RKO (cell line): ENCODE results near the gene PTGES2.
"Not testable (repeated sequence)": the region's sequence is repeated elsewhere in the genome, so short reads cannot be mapped to it uniquely, and the experiment has no call there.

Experiments used
- DNase-seq: peaks from one replicate; pipeline ENCODE4 v3.0.0-alpha.2; 2016; ENCODE audit warnings: low spot score

PTGES2 gene

DNA sequence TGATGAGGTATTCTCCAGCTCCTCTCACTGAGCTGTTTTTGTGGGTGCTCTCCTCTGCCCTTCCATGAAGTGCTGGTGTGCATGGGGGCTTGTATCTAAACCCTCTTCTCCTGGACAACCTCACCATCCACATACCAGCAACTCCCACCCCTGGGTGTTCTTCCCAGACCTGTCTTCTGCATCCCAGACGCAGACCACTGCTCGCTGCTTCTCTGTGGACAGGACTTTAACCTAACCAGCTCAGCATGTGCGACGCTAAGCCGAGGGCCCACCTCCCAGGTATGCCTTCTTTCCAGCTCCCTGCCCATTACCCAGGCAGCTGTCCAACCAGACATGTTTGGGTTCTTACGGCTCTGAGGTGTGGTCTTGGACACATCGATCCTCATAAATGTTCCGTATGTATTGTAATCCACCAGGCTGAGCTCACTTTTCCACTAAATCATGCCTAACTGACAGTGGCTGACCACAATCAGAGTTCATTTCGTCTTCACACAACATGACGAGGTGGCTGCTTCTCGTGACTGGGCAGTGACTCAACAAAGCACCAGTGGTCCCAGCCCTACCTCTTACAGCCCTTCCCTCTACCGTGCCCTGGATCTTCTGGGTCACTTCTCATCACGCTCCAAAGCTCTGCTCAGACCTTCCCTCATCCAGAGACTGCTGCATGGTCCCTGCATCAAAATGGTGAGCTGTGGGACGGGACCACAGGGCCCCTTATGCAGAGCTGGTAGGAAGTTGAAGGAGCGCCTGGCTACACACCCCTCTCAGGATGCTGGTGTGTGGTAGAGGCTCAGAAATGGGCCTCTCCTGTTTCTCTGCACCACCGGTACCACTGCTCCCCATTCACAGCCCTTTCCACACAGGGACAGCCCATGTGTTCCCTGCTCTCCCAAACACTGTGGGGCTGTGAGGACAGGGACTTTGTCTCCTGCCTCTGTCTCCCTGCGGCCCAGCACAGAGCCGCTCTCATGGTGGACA is 9.6 kb upstream of the PTGES2 start:
- DNase-seq = peak; percentile 74

DNA sequence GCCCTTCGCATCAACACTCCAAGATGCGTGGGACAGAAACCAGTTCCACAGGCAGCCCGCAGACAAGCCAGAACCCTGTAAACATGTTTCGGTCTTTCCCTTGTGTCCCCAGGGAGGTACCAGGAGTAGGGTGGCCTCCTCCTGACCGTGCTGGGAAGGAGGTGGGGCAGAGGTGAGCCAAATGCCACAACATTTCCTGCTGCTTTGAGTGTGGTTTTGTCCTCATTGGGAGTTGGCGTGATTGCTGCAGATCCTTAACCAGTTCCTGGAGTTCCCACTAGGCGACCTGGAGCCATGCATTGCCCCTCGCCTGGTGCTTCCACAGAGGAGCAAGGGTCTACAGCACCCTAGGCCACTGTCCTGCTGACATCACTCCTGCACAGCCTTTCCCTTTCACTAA is 8.0 kb upstream of the PTGES2 start:
- not testable (repeated sequence) for DNase-seq

DNA sequence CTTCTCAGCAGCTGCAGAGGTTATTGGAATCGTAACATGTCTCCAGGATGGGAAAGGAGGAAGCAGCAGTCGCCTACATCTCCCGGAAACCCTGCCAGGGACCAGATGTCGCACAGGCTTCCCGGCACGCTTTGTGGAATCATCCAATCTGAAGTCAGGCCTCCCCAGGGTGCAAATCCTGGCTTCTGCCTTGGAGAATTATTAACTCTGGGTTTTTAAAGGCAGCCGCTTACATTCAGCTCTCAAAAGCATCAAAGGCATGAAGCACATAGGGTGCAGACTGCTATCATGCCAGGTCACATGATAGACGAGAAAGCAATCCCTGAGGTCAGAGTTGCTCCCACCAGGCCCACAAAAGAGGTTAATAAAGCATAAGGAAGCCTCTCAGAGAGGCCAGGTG is 4.6 kb upstream of the PTGES2 start:
- DNase-seq = not testable (repeated sequence)

DNA sequence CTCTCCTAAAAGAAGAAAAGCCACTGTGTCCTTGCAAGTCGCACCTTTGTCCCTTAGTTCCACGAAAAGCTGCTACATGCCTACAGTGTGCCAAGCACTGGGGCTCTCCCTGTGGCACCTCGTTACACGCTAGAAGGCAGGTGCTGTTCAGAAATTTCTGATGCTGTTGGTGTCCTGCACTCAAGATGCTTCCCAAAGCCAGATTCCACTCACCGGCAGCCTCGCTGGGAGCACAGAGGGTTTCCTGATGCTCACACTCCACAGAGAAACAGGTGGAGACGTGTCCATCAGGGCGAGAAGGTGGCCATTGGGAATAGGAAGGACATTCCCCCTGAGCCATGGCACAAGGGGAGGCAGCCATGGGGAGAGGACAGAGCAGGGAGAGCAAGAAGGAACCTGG is 3.8 kb upstream of the PTGES2 start:
- not testable (repeated sequence) for DNase-seq

DNA sequence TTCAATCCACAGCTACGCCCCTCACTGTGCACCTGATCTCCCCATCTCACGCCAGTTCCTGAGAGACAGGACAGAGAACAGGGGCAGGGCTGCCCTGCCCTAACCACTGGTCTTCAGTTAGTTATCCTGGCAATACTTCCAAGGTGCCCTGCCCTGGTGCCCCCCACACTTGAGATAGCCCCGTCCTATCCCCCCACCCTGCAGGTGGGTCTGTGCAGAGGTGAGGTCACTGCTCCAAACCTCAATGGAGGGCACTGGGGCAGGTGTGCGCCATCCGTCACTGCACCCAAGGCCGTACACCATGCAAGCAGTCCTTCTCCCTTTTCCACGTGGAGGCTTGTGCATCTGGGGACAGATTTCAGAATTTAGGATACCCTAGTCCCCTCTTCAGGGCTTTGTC is 3.1 kb upstream of the PTGES2 start:
- not testable (repeated sequence) for DNase-seq

- DNase-seq = not testable (repeated sequence)
Measured at GRCh38 chr9:128129976-128130590, 2.6 kb upstream of the PTGES2 start.

- peak; percentile 68 for DNase-seq
Measured at GRCh38 chr9:128128836-128129590, 1.5 kb upstream of the PTGES2 start.

- DNase-seq = peak; percentile 97
Measured at GRCh38 chr9:128127990-128128835, 684 bp upstream of the PTGES2 start.

DNA sequence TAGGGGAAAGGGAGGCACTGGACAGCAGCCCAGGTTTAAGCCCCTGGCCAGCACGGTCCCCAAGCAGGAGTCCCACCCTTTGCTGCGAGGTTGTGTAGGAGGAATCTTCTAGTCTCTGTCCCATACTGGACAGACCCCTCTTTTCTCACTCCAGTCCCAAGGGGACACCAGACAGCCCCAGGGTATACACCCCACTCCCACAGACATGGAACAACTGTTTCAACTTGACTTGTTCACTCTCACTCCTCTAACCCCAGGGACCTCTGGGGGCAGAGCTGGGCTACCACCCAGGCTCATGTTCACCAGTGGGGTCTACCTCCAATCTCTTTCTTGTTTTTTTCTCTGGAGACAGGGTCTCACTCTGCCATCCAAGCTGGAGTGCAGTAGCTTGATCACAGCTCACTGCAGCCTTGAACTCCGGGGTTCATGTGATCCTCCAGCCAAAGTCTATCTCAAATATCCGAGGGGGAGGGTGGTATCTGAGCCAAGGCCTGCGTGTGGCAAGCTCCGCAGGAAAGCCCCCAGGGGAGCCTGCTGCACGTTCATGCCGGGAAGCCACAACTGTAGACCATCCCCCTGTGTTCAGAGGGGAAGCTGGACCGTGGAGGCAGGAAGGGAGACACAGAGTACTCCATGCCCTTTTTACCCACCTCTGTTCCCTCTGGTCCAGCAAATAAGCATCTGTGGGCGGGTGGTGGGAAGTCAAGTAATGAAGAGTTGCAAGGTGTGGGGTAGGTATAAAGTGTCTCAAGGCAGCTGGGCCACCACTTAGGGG is 1.8 kb downstream of the PTGES2 start:
- DNase-seq = no peak

- peak; percentile 73 for DNase-seq
Measured at GRCh38 chr9:128124873-128125579, 2.5 kb downstream of the PTGES2 start.

DNA sequence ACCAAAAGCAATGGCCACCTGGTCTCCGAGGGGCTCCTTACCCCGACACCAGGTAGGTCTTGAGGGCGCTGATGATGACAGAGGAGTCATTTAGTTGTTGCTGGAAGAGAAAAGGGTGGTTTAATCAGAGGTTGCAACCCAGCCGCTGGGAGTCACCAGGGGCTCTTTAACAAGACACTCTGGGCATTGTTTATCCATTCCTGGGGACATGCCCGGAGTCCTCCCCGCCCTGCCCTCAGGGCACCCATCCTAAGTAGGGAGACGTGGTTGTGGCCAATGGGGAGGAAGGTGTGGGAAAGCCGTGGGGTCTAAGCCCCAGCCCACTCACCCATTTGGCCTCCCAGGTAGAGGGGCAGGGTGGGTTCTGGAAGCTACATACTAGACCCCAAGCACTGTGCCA is 3.1 kb downstream of the PTGES2 start:
- no peak for DNase-seq

DNA sequence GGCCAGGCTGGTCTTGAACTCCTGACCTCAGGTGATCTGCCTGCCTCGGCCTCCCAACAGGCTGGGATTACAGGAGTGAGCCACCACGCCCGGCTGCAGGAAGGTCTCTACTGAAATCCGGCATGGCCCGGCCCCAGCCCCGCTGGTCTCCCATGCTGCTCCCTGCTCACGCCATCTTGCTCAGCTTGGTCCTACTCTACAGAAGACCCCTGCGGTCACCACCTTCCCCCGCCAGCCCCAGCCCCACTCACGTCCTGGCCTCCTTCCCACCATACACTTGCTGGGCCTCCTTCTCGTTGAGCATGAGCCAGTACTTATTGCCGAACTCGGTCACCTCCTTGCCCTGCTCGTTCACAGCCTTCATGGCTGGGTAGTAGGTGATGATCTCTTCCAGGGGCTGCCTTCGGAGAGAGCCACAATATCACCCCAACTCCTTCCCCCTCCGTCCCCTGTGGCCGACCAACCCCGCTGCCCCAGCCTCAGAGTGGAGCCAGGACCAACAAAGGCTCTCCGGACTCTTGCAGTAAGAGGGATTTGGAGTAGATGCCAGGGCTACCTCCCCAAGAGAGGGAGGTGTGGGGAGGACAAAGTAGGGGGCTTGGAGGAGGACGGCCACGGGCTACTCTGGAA is 4.0 kb downstream of the PTGES2 start:
- no peak for DNase-seq

DNA sequence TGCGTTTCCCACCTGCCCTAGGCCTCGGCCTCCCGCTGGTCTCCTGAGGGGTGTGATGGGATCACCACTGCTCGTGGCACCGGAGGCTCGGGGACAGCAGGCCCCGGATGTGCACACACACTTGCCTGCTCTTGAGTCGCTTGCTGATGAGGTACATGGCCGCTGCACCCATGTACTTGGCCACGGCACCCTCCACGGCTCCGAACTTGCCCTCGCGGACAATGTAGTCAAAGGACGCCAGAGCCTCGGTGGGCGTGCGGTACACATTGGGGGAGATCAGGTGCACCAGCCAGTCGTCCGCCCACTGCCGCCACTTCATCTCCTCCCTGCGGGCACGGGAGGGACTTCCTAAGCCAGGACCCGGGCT is 4.7 kb downstream of the PTGES2 start:
- DNase-seq = no peak

- no peak for DNase-seq
Measured at GRCh38 chr9:128121924-128122808, 5.4 kb downstream of the PTGES2 start.

DNA sequence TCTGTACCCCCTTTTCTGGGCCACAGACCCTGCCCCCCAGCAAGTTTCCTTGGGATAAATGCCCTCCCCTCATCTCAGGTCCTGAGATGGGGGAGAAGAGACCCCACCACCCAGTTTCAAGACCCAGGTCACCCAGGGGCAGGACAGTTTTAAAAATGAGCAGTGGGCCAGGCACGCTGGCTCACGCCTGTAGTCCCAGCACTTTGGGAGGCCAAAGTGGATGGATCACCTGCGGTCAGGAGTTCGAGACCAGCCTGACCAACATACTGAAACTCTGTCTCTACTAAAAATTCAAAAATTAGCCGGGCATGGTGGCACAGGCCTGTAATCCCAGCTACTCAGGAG is 6.1 kb downstream of the PTGES2 start:
- no peak for DNase-seq

GRCh38 chr9:128120741-128121465 is 6.6 kb downstream of the PTGES2 start:
- no peak for DNase-seq

- DNase-seq = no peak
Measured at GRCh38 chr9:128120061-128120740, 7.3 kb downstream of the PTGES2 start.
